Mesothelial cell of epicardium (in vitro differentiated cells): ENCODE measurements around the gene MLLT10. TPM values are rescaled to one million over a fixed set of nuclear protein-coding genes. Genes with fewer than 3 reads are reported as not detected.

Experiments used
- DNase-seq, 2 experiments: peaks; one replicate each; pipeline ENCODE4 v3.0.0; 2021; ENCODE audit warnings: low spot score in 2 of 2; ENCODE audit not compliant: unreplicated experiment in 2 of 2
- H3K27ac Mint-ChIP-seq: 2 replicates; pipeline ENCODE4 v1.8.0; 2021; ENCODE audit warnings: mixed read lengths
- H3K27me3 Mint-ChIP-seq: 2 replicates; pipeline ENCODE4 v1.8.0; 2021; ENCODE audit warnings: low read depth, mixed read lengths
- H3K36me3 Mint-ChIP-seq: 2 replicates; pipeline ENCODE4 v1.8.0; 2021; ENCODE audit warnings: mixed read lengths
- H3K4me1 Mint-ChIP-seq: 2 replicates; pipeline ENCODE4 v1.8.0; 2021; ENCODE audit warnings: mixed read lengths
- H3K4me3 Mint-ChIP-seq: 2 replicates; pipeline ENCODE4 v1.8.0; 2021; ENCODE audit warnings: mild to moderate bottlenecking, moderate library complexity, mixed read lengths
- H3K9me3 Mint-ChIP-seq: 2 replicates; pipeline ENCODE4 v1.8.0; 2021; ENCODE audit warnings: mixed read lengths
- CTCF ChIP-seq: fragments of 200-600 bp; sonication (generic); IDR thresholded peaks from one replicate; pipeline ENCODE4 v1.5.0; 2021; ENCODE audit warnings: antibody characterized with exemption; ENCODE audit not compliant: unreplicated experiment
- total RNA-seq: library from RNA; stranded (reverse); gene quantifications from 3 replicates; pipeline ENCODE4 v1.2.1, GENCODE V29; 2021

The MLLT10 gene
- total RNA-seq, 1 donor from 2014 or later: 62.5 TPM

- H3K36me3 Mint-ChIP-seq: no peaks in the 10 kb centered on the region
- H3K27me3 Mint-ChIP-seq: no peaks in the 10 kb centered on the region
- H3K27ac Mint-ChIP-seq: no peak overlapping the region
- no peak for TF ChIP-seq CTCF
- H3K4me3 Mint-ChIP-seq: no peak overlapping the region
- H3K9me3 Mint-ChIP-seq: no peaks in the 10 kb centered on the region
- peaks cover 63% of the 10 kb centered on the region for H3K4me1 Mint-ChIP-seq
- no peak for DNase-seq
Observed at GRCh38 chr10:21503542-21503941, 30.5 kb upstream of the MLLT10 start.

- Mint-ChIP-seq H3K4me3 (no peak overlapping the region), H3K27me3 (no peaks in the 10 kb centered on the region), H3K27ac (peak overlapping the region; percentile 7), H3K4me1 (peaks cover 54% of the 10 kb centered on the region), H3K36me3 (no peaks in the 10 kb centered on the region), H3K9me3 (no peaks in the 10 kb centered on the region)
- DNase-seq: no peak
- no peak for TF ChIP-seq CTCF
Observed at GRCh38 chr10:21505711-21506278, 28.2 kb upstream of the MLLT10 start.

GRCh38 chr10:21506351-21506750 lies 27.7 kb upstream of the MLLT10 start:
- no peak overlapping the region for H3K27ac Mint-ChIP-seq
- no peaks in the 10 kb centered on the region for H3K9me3 Mint-ChIP-seq
- no peak for DNase-seq
- TF ChIP-seq CTCF: no peak
- no peaks in the 10 kb centered on the region for H3K27me3 Mint-ChIP-seq
- peaks cover 53% of the 10 kb centered on the region for H3K4me1 Mint-ChIP-seq
- H3K36me3 Mint-ChIP-seq: no peaks in the 10 kb centered on the region
- H3K4me3 Mint-ChIP-seq: no peak overlapping the region

GRCh38 chr10:21507150-21507549 lies 26.9 kb upstream of the MLLT10 start:
- peak overlapping the region; percentile 84 for H3K27ac Mint-ChIP-seq
- H3K27me3 Mint-ChIP-seq: no peaks in the 10 kb centered on the region
- DNase-seq: no peak
- no peak overlapping the region for H3K4me3 Mint-ChIP-seq
- no peak for TF ChIP-seq CTCF
- H3K4me1 Mint-ChIP-seq: peaks cover 54% of the 10 kb centered on the region
- H3K9me3 Mint-ChIP-seq: no peaks in the 10 kb centered on the region
- no peaks in the 10 kb centered on the region for H3K36me3 Mint-ChIP-seq

GRCh38 chr10:21508706-21509331 lies 25.2 kb upstream of the MLLT10 start:
- Mint-ChIP-seq H3K4me1 (peaks cover 70% of the 10 kb centered on the region), H3K27me3 (no peaks in the 10 kb centered on the region), H3K27ac (peak overlapping the region; percentile 94), H3K36me3 (no peaks in the 10 kb centered on the region), H3K9me3 (no peaks in the 10 kb centered on the region), H3K4me3 (peak overlapping the region; percentile 52)
- no peak for DNase-seq
- no peak for TF ChIP-seq CTCF
